GM20000 (cell line): Measurements from ENCODE around the gene FBXO21.

ENCODE experiments used
- DNase-seq: peaks from one replicate; pipeline ENCODE4 v3.0.0; 2012; ENCODE audit warnings: low spot score
- TF ChIP-seq, protein P1 (sequence below): IDR thresholded peaks from 2 replicates; pipeline ENCODE4 v1.5.1; 2012; ENCODE audit warnings: mild to moderate bottlenecking, control low read depth; ENCODE audit errors: extremely low read depth, missing control alignments

FBXO21 gene

DNA sequence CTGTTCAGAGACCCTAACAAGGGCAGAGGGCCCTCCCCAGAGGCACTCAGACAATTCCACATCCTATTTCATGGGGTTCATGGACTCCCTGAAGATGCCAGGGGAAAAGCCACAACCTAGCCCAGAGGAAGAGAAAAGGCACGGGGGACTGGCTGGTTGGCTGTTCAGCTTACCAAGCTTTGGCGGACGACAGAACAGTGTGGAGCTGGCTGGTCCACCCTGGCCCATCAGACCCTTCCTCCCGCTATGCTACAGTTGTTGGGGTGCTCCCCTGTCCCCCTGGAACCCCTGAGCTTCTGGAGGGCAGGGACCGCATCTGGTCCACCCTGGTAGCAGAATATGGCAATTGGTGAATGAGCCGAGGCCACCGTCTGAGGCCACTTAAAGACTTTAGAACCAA is 97.4 kb downstream of the FBXO21 start:
- TF ChIP-seq, protein P1, sequence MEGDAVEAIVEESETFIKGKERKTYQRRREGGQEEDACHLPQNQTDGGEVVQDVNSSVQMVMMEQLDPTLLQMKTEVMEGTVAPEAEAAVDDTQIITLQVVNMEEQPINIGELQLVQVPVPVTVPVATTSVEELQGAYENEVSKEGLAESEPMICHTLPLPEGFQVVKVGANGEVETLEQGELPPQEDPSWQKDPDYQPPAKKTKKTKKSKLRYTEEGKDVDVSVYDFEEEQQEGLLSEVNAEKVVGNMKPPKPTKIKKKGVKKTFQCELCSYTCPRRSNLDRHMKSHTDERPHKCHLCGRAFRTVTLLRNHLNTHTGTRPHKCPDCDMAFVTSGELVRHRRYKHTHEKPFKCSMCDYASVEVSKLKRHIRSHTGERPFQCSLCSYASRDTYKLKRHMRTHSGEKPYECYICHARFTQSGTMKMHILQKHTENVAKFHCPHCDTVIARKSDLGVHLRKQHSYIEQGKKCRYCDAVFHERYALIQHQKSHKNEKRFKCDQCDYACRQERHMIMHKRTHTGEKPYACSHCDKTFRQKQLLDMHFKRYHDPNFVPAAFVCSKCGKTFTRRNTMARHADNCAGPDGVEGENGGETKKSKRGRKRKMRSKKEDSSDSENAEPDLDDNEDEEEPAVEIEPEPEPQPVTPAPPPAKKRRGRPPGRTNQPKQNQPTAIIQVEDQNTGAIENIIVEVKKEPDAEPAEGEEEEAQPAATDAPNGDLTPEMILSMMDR: no peak
- DNase-seq: no peak

- TF ChIP-seq, protein P1: no peak
- DNase-seq: no peak
Measured at GRCh38 chr12:117092511-117092780, 97.8 kb downstream of the FBXO21 start.
